ENCODE data around the gene GPR183.
A peak's percentile ranks its signal among the peaks of the same experiment; 100 is the strongest.

Gene GPR183

DNA sequence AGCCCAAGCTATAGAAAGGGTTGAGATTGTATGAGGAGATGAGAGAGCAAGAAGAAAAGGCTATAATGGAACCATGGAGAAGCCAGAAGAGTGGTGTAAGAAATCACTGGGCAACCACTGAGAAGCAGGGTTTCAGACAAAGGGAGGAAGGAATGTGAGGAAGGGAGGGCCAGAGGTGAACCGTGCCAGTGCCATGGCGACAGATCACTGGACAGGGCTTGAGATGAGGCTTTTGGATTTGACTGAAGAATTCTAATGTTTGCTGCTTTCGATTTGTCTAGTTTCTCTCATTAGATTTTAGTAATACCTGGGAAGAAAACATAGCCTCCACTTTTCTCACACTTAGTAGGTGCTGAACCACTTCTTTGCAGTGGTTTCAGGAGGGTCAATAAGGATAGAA is 6.3 kb upstream of the GPR183 start:
- DNase-seq (ENCODE audit: low read depth in 1 of 2, low spot score in 1 of 2), result no peak

DNA sequence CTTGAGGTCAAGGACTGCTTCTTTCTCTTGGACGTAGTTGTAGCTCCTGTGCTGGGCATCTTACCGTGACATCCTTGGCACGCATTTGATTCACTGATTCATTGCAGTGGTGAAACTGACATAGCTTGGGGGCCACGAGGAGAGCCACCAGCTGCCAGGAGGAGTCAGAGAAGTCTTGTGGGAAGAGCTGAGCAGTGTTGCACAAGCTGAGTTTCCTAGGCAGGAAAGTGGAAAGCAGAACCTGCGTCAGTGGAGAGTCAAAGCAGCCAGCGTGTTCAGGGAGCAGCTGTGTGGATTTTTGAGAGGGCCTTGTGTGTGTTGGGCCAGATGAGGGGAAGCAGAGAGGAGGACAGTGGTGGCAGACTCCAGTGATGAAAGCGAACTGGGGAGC is 5.3 kb upstream of the GPR183 start:
- DNase-seq (ENCODE audit: low read depth in 1 of 2, low spot score in 1 of 2), result no peak

DNA sequence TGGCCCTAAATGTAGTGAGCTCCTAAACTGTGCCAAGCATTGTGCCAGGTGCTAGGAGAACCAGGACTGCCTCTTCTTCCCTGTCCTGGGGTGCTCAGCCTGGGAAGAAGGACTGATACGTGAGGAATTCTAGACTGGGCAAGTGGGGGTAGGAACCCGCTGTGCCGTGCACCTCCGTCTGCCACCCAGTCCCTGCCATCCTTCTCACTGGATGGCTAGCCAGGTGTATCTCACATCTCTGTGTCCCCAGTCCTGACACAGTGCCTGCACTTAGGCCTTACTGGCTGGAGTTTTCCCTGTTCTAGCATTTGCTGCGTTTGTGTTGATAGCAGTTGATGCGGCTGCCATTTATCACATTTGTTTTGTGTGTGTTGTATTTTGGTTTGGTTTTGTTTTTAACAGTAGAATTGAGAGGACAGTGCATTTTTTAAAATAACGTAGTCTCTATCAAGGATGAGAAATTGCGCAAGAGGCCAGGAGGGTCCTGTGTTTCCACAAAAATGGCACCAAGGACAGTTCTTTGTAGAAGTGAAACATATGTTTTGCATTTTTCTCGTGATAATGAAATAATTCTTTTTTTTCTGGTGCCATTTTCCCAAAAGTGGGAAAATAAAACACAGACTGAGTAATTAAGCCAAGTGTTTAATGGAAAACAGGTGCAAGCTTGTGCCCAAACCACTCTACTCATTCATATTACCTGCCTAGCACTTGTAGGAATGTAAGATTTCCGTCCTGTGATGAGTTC is 4.7 kb upstream of the GPR183 start:
- DNase-seq (ENCODE audit: low read depth in 1 of 2, low spot score in 1 of 2), result no peak

DNA sequence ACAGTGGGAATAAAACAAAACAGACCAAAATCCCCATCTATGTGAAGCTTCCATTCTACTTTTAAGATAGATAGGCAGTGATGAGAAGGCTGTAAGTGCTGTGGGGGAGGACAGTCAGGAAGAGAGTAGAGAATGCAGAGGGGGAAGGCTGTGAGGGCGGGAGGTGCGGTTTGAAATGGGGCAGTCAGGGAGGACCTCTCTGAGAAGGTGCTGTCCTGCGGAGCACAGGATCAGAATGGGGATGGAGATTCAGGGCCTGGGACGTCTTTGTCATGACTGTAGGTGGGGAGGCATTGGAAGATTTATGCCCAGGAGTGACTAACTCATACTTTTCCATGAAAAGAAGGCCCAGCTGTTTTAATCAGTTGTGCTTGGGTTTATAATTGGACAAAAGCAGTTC is 3.9 kb upstream of the GPR183 start:
- DNase-seq (ENCODE audit: low read depth in 1 of 2, low spot score in 1 of 2), result no peak

DNA sequence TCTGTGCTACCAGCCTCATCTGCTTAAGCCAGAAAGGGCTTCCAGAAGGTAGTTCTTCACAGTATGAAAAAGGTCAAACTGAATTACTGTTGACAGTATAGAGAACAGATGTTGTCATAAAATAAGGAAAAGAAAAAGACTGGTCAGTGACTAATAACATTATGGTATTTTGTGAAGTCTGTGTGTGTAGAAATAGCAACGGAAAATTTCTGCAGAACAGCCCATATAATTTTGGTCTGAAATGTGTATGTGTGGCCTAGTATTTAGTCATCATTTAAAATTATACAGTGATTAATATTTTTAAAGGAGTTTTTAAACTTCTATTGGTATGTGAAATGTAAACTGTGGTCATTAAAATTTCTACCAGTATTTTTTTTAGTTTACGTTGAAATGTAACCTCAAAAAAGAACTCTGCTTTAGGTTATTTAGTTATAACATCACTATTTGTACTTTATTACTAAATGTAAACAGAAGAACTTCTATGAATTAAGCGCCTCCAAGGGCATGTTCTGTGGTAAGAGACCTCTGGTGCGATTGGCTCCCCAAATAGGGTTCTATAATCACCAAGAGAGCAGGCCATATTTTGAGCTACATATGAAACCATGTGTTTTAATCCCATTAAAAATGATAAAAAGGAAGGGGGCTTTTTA is 3.3 kb upstream of the GPR183 start:
- DNase-seq (ENCODE audit: low read depth in 1 of 2, low spot score in 1 of 2), result no peak

DNA sequence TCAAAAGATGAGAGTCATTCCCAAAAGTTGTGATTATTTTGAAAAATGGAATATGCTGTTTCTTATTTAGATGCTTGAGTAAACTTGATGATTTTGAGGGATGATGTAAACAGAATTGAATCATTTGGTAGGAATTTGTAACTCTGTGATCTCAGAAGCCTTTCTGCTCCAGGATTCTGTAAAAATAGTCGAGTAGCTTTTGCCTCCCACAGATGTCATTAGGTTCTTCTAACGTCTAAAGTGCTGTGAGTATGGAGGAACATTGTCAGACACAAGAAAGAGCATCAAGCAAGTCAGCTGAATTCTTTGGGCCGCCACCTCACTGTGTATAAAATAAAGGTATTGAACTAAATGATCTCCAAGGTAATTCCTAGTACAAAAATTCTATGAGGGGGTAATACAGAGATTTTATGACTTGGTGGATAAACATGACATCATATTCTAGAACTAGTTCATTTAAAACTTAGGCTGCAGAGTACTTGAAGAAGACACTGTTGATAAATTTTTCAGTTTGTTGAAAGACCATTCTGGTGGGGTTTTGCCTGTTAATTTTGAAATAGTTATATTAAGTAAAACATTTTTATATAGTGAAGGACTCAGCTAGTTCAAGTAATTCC is 1.4 kb upstream of the GPR183 start:
- DNase-seq (ENCODE audit: low read depth in 1 of 2, low spot score in 1 of 2), result no peak

DNA sequence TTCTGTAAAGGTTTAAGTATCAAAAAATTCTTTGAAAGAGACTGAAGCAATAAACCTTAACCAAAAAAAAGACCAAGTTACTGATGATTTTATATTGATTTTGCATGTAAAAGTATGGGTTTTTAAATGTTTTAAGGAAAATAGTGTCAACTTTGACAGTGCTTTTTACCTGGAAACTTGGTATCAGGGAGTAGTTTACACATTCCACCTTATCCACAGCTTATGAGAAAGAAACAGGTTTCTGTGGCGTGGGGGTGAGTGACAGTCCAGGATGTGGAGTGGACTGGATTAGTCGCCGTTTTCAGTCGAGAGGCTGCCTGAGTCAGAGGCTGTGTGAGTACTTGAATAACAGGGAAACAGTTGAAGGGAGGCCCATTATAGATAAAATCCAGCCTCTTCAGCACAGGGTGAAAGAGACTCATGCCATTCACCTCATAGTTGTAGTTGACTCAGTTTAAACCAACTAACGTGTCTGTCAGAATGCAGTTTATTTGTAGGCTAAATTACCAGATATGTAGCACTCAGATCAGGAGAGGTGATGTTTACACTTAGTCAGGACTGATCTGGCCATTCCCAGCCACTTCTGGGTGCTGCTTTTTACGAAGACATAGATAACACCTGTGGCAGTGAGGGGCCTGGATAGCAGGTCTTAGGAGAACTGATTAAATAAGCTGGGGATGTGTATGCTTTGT is 595 bp upstream of the GPR183 start:
- peak in 1 of 2 donors; percentile 39 for DNase-seq (ENCODE audit: low read depth in 1 of 2, low spot score in 1 of 2)

DNA sequence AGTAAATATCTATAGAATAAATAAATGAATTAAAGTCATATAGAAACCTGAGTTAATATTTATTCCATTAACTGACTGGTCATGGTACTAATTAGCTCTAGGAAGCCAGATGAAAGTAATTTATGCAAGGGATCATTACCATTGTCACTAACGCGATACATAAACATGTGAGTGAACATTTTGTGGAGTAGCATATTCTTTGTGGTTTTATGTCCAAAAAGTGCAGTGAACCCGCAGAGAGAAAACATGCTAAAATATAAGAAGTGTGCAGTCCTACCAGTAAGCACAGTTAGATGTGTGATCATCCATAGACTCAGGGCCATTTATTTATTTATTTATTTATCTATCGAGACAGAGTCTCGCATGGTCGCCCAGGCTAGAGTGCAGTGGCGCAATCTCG is 1.6 kb downstream of the GPR183 start:
- DNase-seq (ENCODE audit: low read depth in 1 of 2, low spot score in 1 of 2), result no peak

DNA sequence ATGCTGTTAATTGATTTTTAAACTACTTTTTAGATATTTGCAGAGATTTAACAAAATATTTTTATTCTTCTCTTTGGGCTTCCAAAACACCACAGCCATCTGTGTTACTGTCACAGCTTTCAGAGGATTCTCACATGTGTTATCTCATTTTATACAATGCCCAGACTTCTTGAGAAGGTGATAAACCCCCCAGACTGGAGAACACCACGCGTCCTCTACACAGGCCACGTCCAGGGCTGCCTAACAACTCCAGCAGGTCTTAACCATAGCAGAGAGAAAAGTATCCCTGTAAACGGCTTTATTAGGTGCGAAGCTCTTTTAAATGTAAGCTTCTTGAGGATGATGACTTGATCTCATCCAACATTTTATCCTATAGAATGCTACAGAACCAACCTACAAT is 2.0 kb downstream of the GPR183 start:
- DNase-seq (ENCODE audit: low read depth in 1 of 2, low spot score in 1 of 2), result no peak

DNA sequence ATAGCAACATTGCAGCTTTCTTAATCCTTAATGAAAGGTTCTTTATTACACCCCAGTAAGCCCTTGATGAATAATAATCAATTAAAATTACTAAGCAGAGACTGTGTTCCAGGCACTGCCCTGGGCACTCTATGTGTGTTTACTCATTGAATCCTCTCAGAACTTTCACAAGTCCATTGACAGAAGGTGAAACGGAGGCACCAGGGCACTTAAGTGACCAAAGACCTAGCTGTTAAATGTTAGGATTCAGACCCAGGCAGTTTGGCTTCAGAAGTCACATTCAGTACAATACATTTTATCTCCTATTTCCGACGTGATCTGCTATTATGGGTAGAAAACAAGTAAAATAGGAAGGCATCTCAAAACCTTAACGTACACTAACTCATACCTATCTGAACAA is 2.7 kb downstream of the GPR183 start:
- no peak for DNase-seq (ENCODE audit: low read depth in 1 of 2, low spot score in 1 of 2)

DNA sequence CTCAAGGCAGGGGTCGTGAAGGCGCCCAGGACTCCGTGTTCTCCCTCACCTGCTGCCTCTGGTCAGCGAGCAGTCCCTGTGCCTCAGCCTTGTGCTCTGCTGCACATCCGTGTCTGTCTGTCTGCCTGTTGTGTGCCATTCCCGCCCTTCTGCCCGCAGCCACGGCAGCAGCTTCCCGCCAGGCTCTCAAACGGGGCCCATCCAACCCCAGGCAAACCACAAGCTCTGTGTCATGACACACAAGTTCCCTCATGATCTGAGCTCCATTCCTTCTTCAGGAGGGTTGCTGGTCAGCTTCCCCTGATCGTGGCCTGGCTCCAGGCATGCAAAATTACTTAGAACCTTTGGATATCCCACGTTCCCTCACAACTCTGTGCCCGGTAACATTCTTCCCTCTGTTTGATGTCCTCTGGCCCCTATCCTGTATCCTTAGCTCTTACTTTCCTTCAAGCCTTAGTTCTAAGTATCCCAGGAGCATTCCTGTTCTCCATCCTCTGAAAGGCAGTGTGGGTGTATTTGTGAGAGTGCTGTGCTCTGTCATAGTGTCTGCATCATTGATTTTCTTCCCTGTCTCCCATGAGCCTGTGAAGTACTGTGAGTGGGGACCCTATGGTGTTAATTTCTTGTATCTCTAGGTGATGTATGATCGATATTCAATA is 3.2 kb downstream of the GPR183 start:
- peak in 1 of 2 donors; percentile 31 for DNase-seq (ENCODE audit: low read depth in 1 of 2, low spot score in 1 of 2)

DNA sequence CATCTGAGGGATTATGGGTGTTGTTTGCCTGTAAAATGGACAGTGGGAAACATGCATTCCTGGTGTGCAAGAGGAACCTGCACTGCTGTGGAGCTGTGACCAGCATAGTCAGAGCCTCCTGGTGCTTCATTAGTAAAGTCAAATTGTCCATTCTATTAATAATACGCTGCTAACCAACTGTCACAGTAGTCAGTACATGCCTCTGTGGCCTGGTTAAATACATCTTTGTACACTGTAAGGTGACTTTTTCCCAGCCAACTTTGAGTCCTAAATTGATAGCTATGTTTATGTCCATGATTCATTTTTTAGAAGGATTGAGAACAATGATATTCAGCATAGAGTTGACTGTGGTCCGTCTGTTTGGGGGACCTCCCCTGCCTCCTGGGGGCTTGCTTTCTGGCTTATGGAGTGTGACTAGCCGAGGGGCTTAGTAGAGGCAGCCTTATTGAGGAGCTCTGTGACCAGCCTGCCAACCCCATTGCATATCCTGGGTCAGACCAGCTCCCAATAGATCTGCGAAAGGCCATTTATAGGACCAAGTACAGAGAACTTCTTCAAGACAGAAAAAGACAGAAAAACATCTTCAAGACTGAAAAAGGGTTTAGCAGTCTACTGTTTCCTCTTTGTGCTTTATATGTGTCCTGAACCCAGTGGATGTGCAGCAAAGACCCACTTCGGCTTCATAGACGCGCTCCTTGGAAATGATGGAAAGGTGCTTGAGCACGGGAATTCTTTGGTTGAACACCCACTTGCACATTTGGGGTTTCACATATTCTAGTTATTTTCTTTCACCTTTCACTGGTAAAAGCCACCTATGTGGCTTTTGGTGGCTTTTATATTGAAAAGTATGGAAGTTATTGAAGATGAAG is 4.3 kb downstream of the GPR183 start:
- no peak for DNase-seq (ENCODE audit: low read depth in 1 of 2, low spot score in 1 of 2)

DNA sequence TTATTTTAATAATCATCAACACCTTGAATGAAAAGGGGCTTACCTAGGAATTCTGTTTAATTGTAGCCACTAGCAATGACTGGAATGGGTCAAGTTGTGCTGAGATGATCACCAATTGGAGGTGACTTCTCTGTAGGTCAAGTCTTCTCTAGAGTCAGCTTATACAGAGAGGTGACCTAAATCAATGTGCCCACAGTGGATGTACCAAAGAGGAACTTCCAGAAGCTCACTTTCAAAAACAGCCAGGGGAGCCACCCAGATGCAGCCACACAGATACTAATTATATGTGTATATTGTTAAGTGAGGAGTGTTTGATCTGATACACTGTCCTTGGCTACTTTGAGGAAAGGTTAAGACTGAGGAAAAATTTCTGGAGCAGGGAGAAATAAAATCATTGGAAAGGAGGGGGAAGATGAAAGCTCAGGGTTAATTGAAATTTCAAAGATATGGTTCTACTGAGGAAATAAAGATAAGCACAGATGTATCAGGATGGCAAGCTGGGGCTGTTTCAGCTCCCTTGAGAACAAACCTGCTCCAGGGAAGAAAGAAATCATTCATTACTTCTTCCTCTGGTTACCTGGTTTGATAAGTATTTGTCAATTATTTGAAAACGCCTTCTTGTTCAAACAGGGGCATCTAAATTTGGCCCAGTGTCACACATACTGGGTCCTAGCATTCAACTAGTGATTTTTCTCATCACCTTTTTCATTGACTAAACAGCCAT is 5.1 kb downstream of the GPR183 start:
- no peak for DNase-seq (ENCODE audit: low read depth in 1 of 2, low spot score in 1 of 2)

DNA sequence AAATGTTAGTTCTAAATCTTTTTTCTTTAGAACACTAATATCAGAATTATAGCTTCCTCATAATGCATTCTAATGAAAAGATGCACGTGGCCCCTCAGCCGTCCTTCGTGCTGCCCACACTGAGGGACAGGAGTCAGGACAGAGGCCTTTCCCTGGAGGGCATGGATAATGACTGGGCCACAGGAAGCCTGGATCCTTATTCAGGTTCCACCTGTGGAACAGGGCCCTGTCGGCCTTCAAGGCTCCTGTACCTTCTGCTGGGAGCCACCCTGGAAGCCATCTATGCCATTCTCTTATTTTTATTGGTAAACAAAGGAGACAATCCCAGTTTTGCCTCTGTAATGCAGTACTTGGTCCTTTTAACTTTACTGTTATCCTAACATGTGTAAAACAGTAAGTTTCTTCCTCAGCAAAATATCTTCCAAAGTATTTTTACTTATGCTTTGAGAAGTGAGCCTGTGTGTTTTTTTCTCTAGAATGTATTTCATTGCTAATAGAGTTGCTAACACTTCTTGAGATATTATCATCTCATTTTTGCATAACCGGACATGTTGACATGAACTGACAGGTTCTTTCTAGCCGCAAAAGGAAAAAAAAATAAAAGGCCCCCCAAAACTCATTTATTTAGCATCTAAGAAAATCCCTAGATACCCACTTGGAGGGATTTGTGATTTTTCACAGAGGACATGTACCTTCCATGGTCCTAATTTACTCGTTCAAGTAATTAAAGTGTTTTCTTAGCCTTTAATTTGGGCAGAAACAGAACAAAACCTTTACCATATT is 6.0 kb downstream of the GPR183 start:
- no peak for DNase-seq (ENCODE audit: low read depth in 1 of 2, low spot score in 1 of 2)

DNA sequence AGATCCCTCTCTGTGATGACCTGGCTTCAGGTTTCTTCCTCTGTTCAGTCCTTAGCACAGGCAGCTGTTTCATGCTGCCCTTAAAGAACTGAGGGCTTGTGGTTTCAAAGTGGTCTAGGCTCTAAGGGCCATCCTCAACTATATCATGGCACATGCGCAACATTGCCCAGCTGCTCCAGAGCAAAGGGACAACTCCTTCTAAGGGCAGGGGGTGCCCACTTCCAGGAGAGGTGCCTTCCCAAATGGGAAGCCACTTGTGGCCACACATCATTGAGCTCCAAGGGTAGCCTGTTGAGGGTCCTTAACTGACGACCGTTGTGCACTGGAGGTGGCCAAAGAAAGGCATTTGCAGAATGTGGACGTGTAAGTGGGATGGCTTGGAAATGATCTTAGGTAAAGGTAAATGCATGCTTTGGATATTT is 7.3 kb downstream of the GPR183 start:
- no peak for DNase-seq (ENCODE audit: low read depth in 1 of 2, low spot score in 1 of 2)

DNA sequence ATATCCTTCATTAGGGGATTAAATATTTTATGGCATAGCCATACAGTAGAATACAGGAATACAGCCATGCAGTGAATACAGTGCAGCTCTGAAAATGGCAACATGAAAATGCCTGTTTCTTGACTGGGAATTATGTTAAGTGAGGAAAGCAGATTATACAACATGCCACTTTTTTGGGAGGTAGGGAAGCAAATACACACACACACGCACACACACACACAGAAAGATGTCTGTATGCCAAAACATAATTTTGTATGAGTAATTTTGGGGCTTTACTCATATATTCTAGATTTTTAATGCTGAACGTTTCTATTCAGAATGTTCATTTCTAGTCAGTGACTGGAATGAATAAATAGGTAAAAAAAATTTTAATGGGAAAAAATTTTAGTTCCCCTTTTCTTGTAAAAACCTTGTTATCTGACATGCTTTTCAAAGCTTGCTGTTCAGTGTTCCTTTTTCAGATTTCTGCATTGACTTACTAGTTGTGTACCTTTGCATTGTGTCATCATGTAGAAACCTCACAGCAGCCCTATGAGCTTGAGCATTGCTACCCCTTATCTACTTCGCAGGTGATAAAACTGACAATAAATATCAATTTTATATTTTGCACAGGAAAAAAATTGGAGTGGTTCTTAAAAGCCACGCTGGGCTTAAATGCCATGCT is 7.8 kb downstream of the GPR183 start:
- DNase-seq (ENCODE audit: low read depth in 1 of 2, low spot score in 1 of 2), result no peak

DNA sequence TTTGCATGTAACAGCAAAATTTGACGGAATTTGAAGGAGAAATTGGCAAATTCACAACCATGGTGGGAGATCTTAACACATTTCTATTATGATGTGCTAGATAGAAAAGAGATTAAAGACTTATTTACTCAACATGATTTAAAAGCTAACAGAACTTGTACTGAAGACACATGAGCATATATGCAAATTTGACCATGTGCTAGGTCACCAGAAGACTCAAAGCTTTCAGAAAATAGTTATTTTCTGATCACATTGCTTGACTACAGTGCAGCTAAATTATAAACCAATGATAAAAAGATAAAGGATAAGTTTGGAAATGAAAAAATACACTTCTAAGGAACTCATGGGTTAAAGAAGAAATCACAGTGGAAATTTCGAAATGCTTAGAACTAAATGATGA is 9.1 kb downstream of the GPR183 start:
- no peak for DNase-seq (ENCODE audit: low read depth in 1 of 2, low spot score in 1 of 2)

DNA sequence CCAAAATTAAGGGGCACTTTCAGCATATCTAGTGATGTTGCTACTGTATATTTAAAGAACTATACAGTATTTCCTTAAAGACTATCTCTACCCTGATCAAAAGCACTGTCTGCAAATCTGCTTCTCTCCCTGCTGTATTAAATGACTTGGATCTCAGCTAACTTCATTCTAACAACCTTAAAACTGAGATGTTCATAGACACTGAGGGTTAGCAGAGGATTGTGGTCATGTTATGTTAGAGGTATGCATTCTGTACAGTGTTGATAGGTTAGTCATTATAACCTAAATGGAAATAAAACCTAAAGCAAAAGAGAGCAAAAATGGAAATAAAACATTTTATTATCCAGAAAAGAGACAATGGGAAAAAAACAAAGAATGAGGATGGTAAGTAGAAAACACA is 9.9 kb downstream of the GPR183 start:
- DNase-seq (ENCODE audit: low read depth in 1 of 2, low spot score in 1 of 2), result no peak

DNA sequence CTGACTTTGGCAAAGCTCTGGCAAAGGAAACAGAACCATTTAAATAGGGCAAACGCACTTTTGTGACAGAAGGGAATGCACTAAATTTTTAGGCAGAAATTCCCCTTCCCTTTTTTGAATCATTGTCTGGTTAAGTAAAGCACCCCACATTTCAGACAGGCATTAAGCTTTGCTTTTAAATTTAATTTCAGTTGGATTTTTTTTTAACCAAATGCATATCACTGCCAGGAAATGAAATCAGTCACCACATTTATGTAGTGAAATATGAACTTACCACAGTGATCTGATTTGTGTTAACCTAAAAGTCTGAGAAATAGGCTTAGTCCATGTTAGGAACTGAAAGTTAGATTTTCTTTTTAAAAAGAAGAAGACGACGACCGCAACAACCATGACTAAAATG is 10.8 kb downstream of the GPR183 start:
- no peak for DNase-seq (ENCODE audit: low read depth in 1 of 2, low spot score in 1 of 2)

Data from stimulated activated CD4-positive, alpha-beta T cell treated with anti-CD3 and anti-CD28 coated beads, Interleukin-15, amount 100 ng/mL, for 1 hour (primary cell).